Muscle of leg (tissue), 11 donors: ENCODE results near the gene FPGS. TPM values are rescaled to one million over a fixed set of nuclear protein-coding genes. Genes with fewer than 3 reads are reported as not detected.
A peak's percentile ranks its signal among the peaks of the same experiment; 100 is the strongest.

Experiments
- DNase-seq: peaks from one replicate; pipeline ENCODE4 v3.0.0; 2013
- H3K27ac ChIP-seq: one replicate; pipeline ENCODE4 v1.5.1; 2013; ENCODE audit warnings: mild to moderate bottlenecking, low read length, control low read depth
- H3K27me3 ChIP-seq: one replicate; pipeline ENCODE4 v1.6.1; 2013; ENCODE audit warnings: low read length; ENCODE audit not compliant: control insufficient read depth, insufficient read depth
- H3K36me3 ChIP-seq: one replicate; pipeline ENCODE4 v1.6.1; 2013; ENCODE audit warnings: low read length; ENCODE audit not compliant: control insufficient read depth, insufficient read depth
- H3K4me1 ChIP-seq: one replicate; pipeline ENCODE4 v1.6.1; 2013; ENCODE audit warnings: low read length; ENCODE audit not compliant: control insufficient read depth, insufficient read depth
- H3K4me3 ChIP-seq: one replicate; pipeline ENCODE4 v1.5.1; 2013; ENCODE audit warnings: low read length, control low read depth
- H3K9me3 ChIP-seq: replicated peaks from 2 replicates; pipeline ENCODE4 v1.6.1; 2013; ENCODE audit warnings: low read depth, low read length; ENCODE audit not compliant: control insufficient read depth
- WGBS: methylation state at CpG from one replicate; pipeline ENCODE4 v1.1.5; 2013; ENCODE audit warnings: missing lambda C conversion rate; ENCODE audit not compliant: insufficient coverage; 5-methylcytosine and 5-hydroxymethylcytosine counted together
- polyA plus RNA-seq, 8 donors: library from polyadenylated mRNA; unstranded; fragments of 120-200 nt; gene quantifications; one replicate each; pipeline versions ENCODE4 v1.2.1 to v1.2.3, GENCODE V29; 2013; ENCODE audit warnings: inconsistent platforms in 1 of 8, low replicate concordance in 1 of 8; ENCODE audit not compliant: insufficient read length in 8 of 8, insufficient read depth in 1 of 8
- total RNA-seq: library from RNA; stranded (reverse); fragments of 120-200 nt; gene quantifications from one replicate; pipeline ENCODE4 v1.2.4, GENCODE V29; 2013

FPGS gene
- total and polyA plus RNA-seq, 9 donors = 34.7 to 52.4 (median 43.6) TPM

DNA sequence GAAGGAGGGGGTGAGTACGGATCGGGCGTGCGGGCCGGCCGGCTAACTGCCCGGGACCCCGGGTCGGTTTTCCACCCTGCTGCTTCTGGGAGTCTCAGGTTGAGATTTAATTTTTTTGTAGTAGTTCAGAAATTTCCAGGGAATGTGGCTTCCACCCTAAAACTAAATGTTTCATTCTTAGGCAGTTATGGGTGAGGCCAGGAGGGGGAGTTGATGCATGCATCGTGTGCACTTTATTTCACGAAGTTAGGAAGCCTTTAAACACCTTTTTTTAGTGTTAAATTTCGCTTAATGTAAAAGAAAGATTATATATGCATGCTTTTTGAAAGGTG lies 15.9 kb upstream of the FPGS start:
- 2% methylated on average over 7 of the region's 12 CpGs for WGBS
- peaks cover 30% of the 10 kb centered on the region for H3K4me1 ChIP-seq
- peak overlapping the region; percentile 90 for H3K27ac ChIP-seq
- H3K27me3 ChIP-seq = no peaks in the 10 kb centered on the region
- H3K4me3 ChIP-seq = peak overlapping the region; percentile 99
- peaks cover 48% of the 10 kb centered on the region for H3K36me3 ChIP-seq
- no peak for DNase-seq
- no peaks in the 10 kb centered on the region for H3K9me3 ChIP-seq

GRCh38 chr9:127788337-127789011 lies 14.2 kb upstream of the FPGS start:
- no peak overlapping the region for H3K27ac ChIP-seq
- WGBS = 91% methylated on average over 23 of the region's 26 CpGs
- no peak for DNase-seq
- H3K4me1 ChIP-seq = peaks cover 20% of the 10 kb centered on the region
- peaks cover 56% of the 10 kb centered on the region for H3K36me3 ChIP-seq
- H3K9me3 ChIP-seq = no peaks in the 10 kb centered on the region
- H3K4me3 ChIP-seq = no peak overlapping the region
- H3K27me3 ChIP-seq = no peaks in the 10 kb centered on the region

GRCh38 chr9:127789179-127789578 lies 13.5 kb upstream of the FPGS start:
- H3K4me1 ChIP-seq = peaks cover 16% of the 10 kb centered on the region
- H3K36me3 ChIP-seq = peaks cover 59% of the 10 kb centered on the region
- WGBS = 87% methylated on average over 21 of the region's 25 CpGs

DNA sequence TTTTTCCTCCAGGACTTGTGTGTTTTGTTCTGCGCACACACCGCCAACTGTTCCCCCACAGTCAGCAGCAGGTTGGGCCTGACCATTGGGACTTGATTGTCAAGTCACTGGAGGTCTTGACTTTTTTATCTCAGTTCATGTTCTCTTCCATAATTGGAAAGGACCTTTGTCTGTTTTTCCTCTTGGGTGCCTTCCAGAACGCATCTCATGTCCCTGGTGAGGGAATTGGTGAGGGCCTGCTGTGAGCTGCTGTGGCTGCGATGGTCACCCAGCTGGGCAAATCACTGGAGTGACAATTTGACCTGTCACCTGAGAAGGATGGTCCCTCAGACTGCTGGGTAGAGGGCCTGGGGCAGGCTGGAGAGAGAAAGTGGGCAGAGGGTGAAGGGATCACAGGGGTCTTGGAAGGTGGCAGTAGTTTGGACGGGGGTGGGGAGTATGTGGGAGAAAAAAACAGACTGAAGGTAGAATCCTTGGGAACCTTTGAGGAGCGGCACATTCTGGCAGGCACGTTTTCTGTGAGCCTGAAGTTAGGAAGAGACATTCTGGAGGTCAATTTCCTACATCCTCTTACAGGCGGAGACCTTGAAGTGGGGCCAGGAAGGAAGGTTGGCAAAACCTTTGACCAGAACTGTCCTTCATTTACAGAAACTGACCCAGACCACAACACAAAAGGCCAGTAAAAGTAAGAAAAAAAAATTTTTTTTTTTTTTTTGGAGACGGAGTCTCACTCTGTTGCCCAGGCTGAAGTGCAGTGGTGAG lies 12.4 kb upstream of the FPGS start:
- H3K27ac ChIP-seq = no peak overlapping the region

More at GRCh38 chr9:127789179-127789578, 13.5 kb upstream of the FPGS start:
- Histone ChIP-seq H3K4me3 (no peak overlapping the region), H3K27ac (no peak overlapping the region), H3K9me3 (no peaks in the 10 kb centered on the region), H3K27me3 (no peaks in the 10 kb centered on the region)
- DNase-seq = no peak

DNA sequence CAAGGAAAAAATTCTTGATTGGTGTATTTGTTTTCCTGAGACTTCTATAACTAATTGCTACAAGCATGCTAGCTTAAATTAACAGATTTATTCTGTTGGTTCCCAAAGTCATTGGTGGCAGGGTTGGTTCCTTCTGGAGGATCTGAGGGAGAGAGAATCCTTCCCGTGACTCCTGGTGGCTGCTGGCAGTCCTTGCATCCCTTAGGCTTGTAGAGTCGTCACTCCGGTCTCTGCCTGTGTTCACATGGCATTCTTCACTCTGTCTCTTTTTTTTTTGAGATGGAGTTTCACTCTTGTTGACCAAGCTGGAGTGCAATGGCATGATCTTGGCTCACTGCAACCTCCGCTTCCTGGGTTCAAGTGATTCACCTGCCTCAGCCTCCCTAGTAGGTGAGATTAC lies 11.6 kb upstream of the FPGS start:
- 73% methylated on average over 4 of the region's 4 CpGs for WGBS
- Histone ChIP-seq H3K4me1 (peaks cover 11% of the 10 kb centered on the region), H3K36me3 (peaks cover 59% of the 10 kb centered on the region), H3K27ac (no peak overlapping the region), H3K9me3 (no peaks in the 10 kb centered on the region), H3K4me3 (no peak overlapping the region), H3K27me3 (no peaks in the 10 kb centered on the region)
- DNase-seq = no peak

More for the DNA sequence above, 12.4 kb upstream of the FPGS start:
- no peak overlapping the region for H3K4me3 ChIP-seq
- H3K27me3 ChIP-seq = no peaks in the 10 kb centered on the region
- no peak for DNase-seq
- 84% methylated on average over 3 of the region's 9 CpGs for WGBS
- no peaks in the 10 kb centered on the region for H3K9me3 ChIP-seq
- H3K4me1 ChIP-seq = peaks cover 10% of the 10 kb centered on the region
- peaks cover 59% of the 10 kb centered on the region for H3K36me3 ChIP-seq

GRCh38 chr9:127792417-127793031 lies 10.2 kb upstream of the FPGS start:
- Histone ChIP-seq H3K9me3 (no peaks in the 10 kb centered on the region), H3K4me3 (no peak overlapping the region), H3K27ac (no peak overlapping the region), H3K36me3 (peaks cover 53% of the 10 kb centered on the region), H3K4me1 (peaks cover 10% of the 10 kb centered on the region), H3K27me3 (no peaks in the 10 kb centered on the region)
- WGBS = 81% methylated on average over 4 of the region's 7 CpGs
- no peak for DNase-seq

DNA sequence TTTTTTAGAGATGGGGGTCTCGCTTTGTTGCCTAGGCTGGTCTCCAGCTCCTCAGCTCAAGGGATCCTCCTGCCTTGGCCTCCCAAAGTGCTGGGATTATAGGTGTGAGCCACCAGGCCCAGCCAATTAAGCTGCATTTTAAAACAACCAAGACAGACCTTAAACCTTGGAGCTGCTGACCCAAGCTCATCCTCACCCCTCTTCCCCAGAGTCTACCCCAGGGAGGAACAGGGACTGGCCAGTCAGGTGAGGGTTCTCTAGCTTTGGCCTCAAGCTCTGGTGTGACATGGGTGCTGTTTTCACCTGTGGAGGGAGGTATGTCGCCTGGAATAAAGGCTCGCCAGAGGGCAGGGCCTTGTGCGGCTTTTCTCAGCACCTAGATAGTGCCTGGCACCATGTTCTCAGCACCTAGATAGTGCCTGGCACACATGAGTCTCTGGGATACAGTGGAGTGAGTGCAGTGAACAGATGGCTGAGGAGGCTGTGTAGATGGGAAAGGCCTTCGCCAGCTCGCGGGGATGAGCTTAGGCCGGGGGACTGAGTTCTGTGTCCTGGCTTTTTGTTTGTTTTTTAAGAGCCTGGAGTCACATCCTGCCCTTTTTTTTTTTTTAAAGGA lies 9.5 kb upstream of the FPGS start:
- Histone ChIP-seq H3K27me3 (no peaks in the 10 kb centered on the region), H3K9me3 (no peaks in the 10 kb centered on the region), H3K4me1 (peaks cover 10% of the 10 kb centered on the region), H3K27ac (no peak overlapping the region), H3K36me3 (peaks cover 46% of the 10 kb centered on the region), H3K4me3 (no peak overlapping the region)
- WGBS = 75% methylated on average over 8 of the region's 8 CpGs
- no peak for DNase-seq

DNA sequence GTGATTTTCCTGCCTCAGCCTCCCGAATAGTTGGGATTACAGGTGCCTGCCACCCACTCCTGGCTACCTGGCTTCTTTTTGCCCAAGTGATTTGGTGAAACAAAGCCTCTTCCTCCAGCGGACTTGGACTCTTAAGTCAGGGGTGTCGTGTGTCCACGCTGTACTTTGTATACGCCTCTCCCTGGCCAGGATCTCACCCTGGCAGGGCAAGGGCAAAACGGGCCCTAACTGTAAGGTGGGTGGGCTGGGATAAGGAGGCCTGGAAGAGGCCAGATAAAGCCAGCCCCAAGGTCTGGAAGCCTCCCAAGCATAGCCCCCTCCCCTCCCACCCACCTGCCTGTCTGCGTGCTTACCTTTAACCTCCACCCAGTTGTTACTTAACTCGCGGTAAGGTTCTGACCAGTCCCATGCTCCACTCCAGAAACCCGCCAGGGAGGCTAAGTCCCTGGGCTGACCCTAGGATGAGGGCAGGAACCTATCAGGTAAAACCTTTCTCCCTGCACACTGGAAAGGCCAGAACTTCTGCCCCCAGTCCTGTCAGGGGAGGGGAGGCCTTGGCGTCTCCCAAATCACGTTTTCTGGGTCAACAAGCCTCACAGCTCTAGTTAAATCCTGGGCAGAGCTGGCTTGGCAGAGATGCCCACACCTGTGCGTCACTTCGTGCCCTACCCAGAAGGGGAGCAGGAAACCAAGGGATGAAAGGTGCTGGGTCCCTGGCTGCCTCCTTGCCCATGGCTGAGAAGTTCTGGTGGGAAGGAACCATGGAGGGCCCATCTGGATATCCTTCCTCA lies 8.5 kb upstream of the FPGS start:
- peak; percentile 3 for DNase-seq
- 75% methylated on average over 6 of the region's 14 CpGs for WGBS
- Histone ChIP-seq H3K27me3 (no peaks in the 10 kb centered on the region), H3K4me3 (no peak overlapping the region), H3K27ac (no peak overlapping the region), H3K36me3 (peaks cover 36% of the 10 kb centered on the region), H3K4me1 (peaks cover 10% of the 10 kb centered on the region), H3K9me3 (no peaks in the 10 kb centered on the region)

DNA sequence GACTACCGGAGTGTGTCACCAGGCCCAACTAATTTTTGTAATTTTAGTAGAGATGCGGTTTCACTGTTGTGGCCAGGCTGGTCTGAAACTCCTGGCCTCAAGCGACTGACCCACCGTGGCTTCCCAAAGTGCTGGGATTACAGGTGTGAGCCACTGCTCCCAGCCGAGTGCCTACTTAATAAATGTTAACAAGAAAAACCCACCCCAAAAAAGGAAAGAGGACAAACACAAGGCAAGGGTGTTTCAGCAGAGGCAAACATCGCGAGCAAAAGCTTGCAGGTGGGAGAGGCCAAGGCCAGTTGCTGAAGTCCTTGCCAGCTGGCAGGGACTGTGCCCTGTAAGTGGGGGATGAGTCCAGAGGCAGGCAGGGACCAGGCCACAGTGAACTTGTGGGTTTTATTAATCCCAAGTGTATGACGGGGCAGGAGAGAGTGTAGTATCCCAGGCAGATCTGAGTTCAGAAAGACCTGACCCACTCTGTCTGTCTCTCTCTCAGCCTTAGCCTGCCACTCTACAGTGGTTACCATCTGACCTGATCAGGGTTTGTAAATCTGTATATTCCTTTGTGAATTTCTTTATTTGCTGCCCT lies 6.4 kb upstream of the FPGS start:
- peak; percentile 58 for DNase-seq
- Histone ChIP-seq H3K4me3 (no peak overlapping the region), H3K9me3 (no peaks in the 10 kb centered on the region), H3K36me3 (peaks cover 16% of the 10 kb centered on the region), H3K4me1 (peaks cover 10% of the 10 kb centered on the region), H3K27ac (no peak overlapping the region), H3K27me3 (no peaks in the 10 kb centered on the region)
- 40% methylated on average over 3 of the region's 8 CpGs for WGBS
